ENCODE data around the gene KCND2. TPM values are rescaled to one million over a fixed set of nuclear protein-coding genes. Genes with fewer than 3 reads are reported as not detected.

The KCND2 gene
- total and polyA plus RNA-seq, 5 donors: 0.02 to 0.18 (median 0.11) TPM; not detected in 2

GRCh38 chr7:120373174-120373573, 100.2 kb downstream of the KCND2 start:
- Histone ChIP-seq H3K27ac (ENCODE audit: low read length) (no peak overlapping the region), H3K27me3 (ENCODE audit: control insufficient read depth, insufficient read depth) (no peaks in the 10 kb centered on the region), H3K9me3 (ENCODE audit: control insufficient read depth, low read length) (no peaks in the 10 kb centered on the region), H3K4me1 (ENCODE audit: control insufficient read depth, insufficient read depth, low read length) (no peaks in the 10 kb centered on the region), H3K4me3 (ENCODE audit: low read length) (no peak overlapping the region)
- ATAC-seq (no peak), DNase-seq (no peak)
- intact Hi-C loops (cut with DNase I): no loop called here

- Histone ChIP-seq H3K4me3 (ENCODE audit: low read length) (no peak overlapping the region), H3K27ac (ENCODE audit: low read length) (no peak overlapping the region), H3K9me3 (ENCODE audit: control insufficient read depth, low read length) (no peaks in the 10 kb centered on the region), H3K27me3 (ENCODE audit: control insufficient read depth, insufficient read depth) (no peaks in the 10 kb centered on the region), H3K4me1 (ENCODE audit: control insufficient read depth, insufficient read depth, low read length) (no peaks in the 10 kb centered on the region)
- ATAC-seq: no peak
- DNase-seq: no peak
- intact Hi-C loops (cut with DNase I): no loop called here
These were observed 121.6 kb downstream of the KCND2 start for GRCh38 chr7:120394595-120394994.

GRCh38 chr7:120395526-120396019, 122.6 kb downstream of the KCND2 start:
- H3K4me3 ChIP-seq (ENCODE audit: low read length): no peak overlapping the region
- H3K27ac ChIP-seq (ENCODE audit: low read length): no peak overlapping the region
- no peak for ATAC-seq
- H3K27me3 ChIP-seq (ENCODE audit: control insufficient read depth, insufficient read depth): no peaks in the 10 kb centered on the region
- H3K4me1 ChIP-seq (ENCODE audit: control insufficient read depth, insufficient read depth, low read length): no peaks in the 10 kb centered on the region
- WGBS: 64% methylated on average over 3 of the region's 3 CpGs
- H3K9me3 ChIP-seq (ENCODE audit: control insufficient read depth, low read length): no peaks in the 10 kb centered on the region
- intact Hi-C loops (cut with DNase I): no loop called here
- no peak for DNase-seq

GRCh38 chr7:120398284-120399000, 125.5 kb downstream of the KCND2 start:
- no peak for DNase-seq
- intact Hi-C loops (cut with DNase I): no loop called here
- H3K27ac ChIP-seq (ENCODE audit: low read length): no peak overlapping the region
- no peaks in the 10 kb centered on the region for H3K4me1 ChIP-seq (ENCODE audit: control insufficient read depth, insufficient read depth, low read length)
- WGBS: 61% methylated on average over 3 of the region's 3 CpGs
- no peak for ATAC-seq
- no peaks in the 10 kb centered on the region for H3K27me3 ChIP-seq (ENCODE audit: control insufficient read depth, insufficient read depth)
- H3K4me3 ChIP-seq (ENCODE audit: low read length): no peak overlapping the region
- H3K9me3 ChIP-seq (ENCODE audit: control insufficient read depth, low read length): no peaks in the 10 kb centered on the region

- WGBS: 36% methylated on average over 2 of the region's 2 CpGs
- H3K27ac ChIP-seq (ENCODE audit: low read length): no peak overlapping the region
- H3K4me1 ChIP-seq (ENCODE audit: control insufficient read depth, insufficient read depth, low read length): no peaks in the 10 kb centered on the region
- H3K4me3 ChIP-seq (ENCODE audit: low read length): no peak overlapping the region
- intact Hi-C loops (cut with DNase I): no loop called here
- DNase-seq (no peak), ATAC-seq (no peak)
- no peaks in the 10 kb centered on the region for H3K27me3 ChIP-seq (ENCODE audit: control insufficient read depth, insufficient read depth)
- no peaks in the 10 kb centered on the region for H3K9me3 ChIP-seq (ENCODE audit: control insufficient read depth, low read length)
These were observed 128.0 kb downstream of the KCND2 start for GRCh38 chr7:120400806-120401455.

- Histone ChIP-seq H3K4me3 (ENCODE audit: low read length) (no peak overlapping the region), H3K27me3 (ENCODE audit: control insufficient read depth, insufficient read depth) (no peaks in the 10 kb centered on the region)
- ATAC-seq: no peak
These were observed 129.2 kb downstream of the KCND2 start for GRCh38 chr7:120402079-120402767.

GRCh38 chr7:120402801-120403200, 129.8 kb downstream of the KCND2 start:
- Histone ChIP-seq H3K4me1 (ENCODE audit: control insufficient read depth, insufficient read depth, low read length) (no peaks in the 10 kb centered on the region), H3K27ac (ENCODE audit: low read length) (no peak overlapping the region), H3K4me3 (ENCODE audit: low read length) (no peak overlapping the region), H3K27me3 (ENCODE audit: control insufficient read depth, insufficient read depth) (no peaks in the 10 kb centered on the region), H3K9me3 (ENCODE audit: control insufficient read depth, low read length) (no peaks in the 10 kb centered on the region)
- intact Hi-C loops (cut with DNase I): no loop called here
- DNase-seq (no peak), ATAC-seq (no peak)
- 16% methylated on average over 1 of the region's 1 CpG for WGBS

More at GRCh38 chr7:120402079-120402767, 129.2 kb downstream of the KCND2 start:
- Histone ChIP-seq H3K9me3 (ENCODE audit: control insufficient read depth, low read length) (no peaks in the 10 kb centered on the region), H3K4me1 (ENCODE audit: control insufficient read depth, insufficient read depth, low read length) (no peaks in the 10 kb centered on the region), H3K27ac (ENCODE audit: low read length) (no peak overlapping the region)
- no peak for DNase-seq
- intact Hi-C loops (cut with DNase I): no loop called here
- 27% methylated on average over 4 of the region's 4 CpGs for WGBS

GRCh38 chr7:120404042-120404441, 131.1 kb downstream of the KCND2 start:
- Histone ChIP-seq H3K4me1 (ENCODE audit: control insufficient read depth, insufficient read depth, low read length) (no peaks in the 10 kb centered on the region), H3K9me3 (ENCODE audit: control insufficient read depth, low read length) (no peaks in the 10 kb centered on the region), H3K27me3 (ENCODE audit: control insufficient read depth, insufficient read depth) (no peaks in the 10 kb centered on the region), H3K4me3 (ENCODE audit: low read length) (no peak overlapping the region), H3K27ac (ENCODE audit: low read length) (no peak overlapping the region)
- intact Hi-C loops (cut with DNase I): no loop called here
- ATAC-seq (no peak), DNase-seq (no peak)
- 65% methylated on average over 1 of the region's 1 CpG for WGBS

- Histone ChIP-seq H3K4me1 (ENCODE audit: control insufficient read depth, insufficient read depth, low read length) (no peaks in the 10 kb centered on the region), H3K27ac (ENCODE audit: low read length) (no peak overlapping the region), H3K9me3 (ENCODE audit: control insufficient read depth, low read length) (no peaks in the 10 kb centered on the region), H3K4me3 (ENCODE audit: low read length) (no peak overlapping the region), H3K27me3 (ENCODE audit: control insufficient read depth, insufficient read depth) (no peaks in the 10 kb centered on the region)
- DNase-seq (no peak), ATAC-seq (no peak)
- intact Hi-C loops (cut with DNase I): no loop called here
These were observed 132.7 kb downstream of the KCND2 start for GRCh38 chr7:120405652-120406051.

GRCh38 chr7:120407010-120407409, 134.0 kb downstream of the KCND2 start:
- H3K27me3 ChIP-seq (ENCODE audit: control insufficient read depth, insufficient read depth): no peaks in the 10 kb centered on the region
- 85% methylated on average over 5 of the region's 5 CpGs for WGBS
- no peak for ATAC-seq
- intact Hi-C loops (cut with DNase I): no loop called here
- no peaks in the 10 kb centered on the region for H3K9me3 ChIP-seq (ENCODE audit: control insufficient read depth, low read length)
- no peaks in the 10 kb centered on the region for H3K4me1 ChIP-seq (ENCODE audit: control insufficient read depth, insufficient read depth, low read length)
- H3K4me3 ChIP-seq (ENCODE audit: low read length): no peak overlapping the region
- DNase-seq: no peak
- no peak overlapping the region for H3K27ac ChIP-seq (ENCODE audit: low read length)

Data from right cardiac atrium (tissue), 5 donors.